Measurements from ENCODE around the gene NLRC3. TPM values are rescaled to one million over a fixed set of nuclear protein-coding genes. Genes with fewer than 3 reads are reported as not detected.

The NLRC3 gene
- total RNA-seq, 1 experiment from 2014 or later, result 0.15 TPM

- Histone ChIP-seq H3K27ac (ENCODE audit: low read depth, low read length) (no peak overlapping the region), H3K4me2 (ENCODE audit: low read length) (no peak overlapping the region), H3K9me2 (ENCODE audit: insufficient read depth) (no peaks in the 10 kb centered on the region), H4K20me1 (ENCODE audit: insufficient read depth) (no peaks in the 10 kb centered on the region), H3K9me3 (ENCODE audit: control insufficient read depth in 1 of 2, insufficient read depth in 1 of 2, low read depth in 1 of 2, low read length in 2 of 2) (no peaks in the 10 kb centered on the region), H3K4me3 (replicated peaks in 1 of 2; ENCODE audit: low read depth in 1 of 2, low read length in 2 of 2) (no peak overlapping the region), H3K36me3 (ENCODE audit: control insufficient read depth in 1 of 2, insufficient read depth in 2 of 2, low read length in 2 of 2) (no peaks in the 10 kb centered on the region), H2AFZ (ENCODE audit: low read depth, low read length, poor library complexity, severe bottlenecking) (no peak overlapping the region), H3K27me3 (ENCODE audit: insufficient read depth, low read length) (no peaks in the 10 kb centered on the region), H3K79me2 (ENCODE audit: insufficient read depth, low read length) (no peaks in the 10 kb centered on the region), H3K9ac (ENCODE audit: low read length) (no peak overlapping the region), H3K4me1 (ENCODE audit: control insufficient read depth in 1 of 2, insufficient read depth in 2 of 2, low read length in 2 of 2) (no peaks in the 10 kb centered on the region)
- no peak for TF ChIP-seq SRF (IDR thresholded peaks at IDR 0.05; ENCODE audit: low read depth)
- TF ChIP-seq SP1 (IDR thresholded peaks at IDR 0.05; ENCODE audit: low read depth), result no peak
- TF ChIP-seq ZBTB33 (IDR thresholded peaks at IDR 0.05; ENCODE audit: extremely low read depth, insufficient replicate concordance, low read length), result no peak
- no peak for TF ChIP-seq POLR2AphosphoS5 (IDR thresholded peaks at IDR 0.05; ENCODE audit: low read depth, low read length)
- TF ChIP-seq POLR2A (IDR thresholded peaks at IDR 0.05; ENCODE audit: borderline replicate concordance, extremely low read depth, insufficient read depth, insufficient read length), result no peak
- TF ChIP-seq ATF3 (IDR thresholded peaks at IDR 0.05), result no peak
- no peak for TF ChIP-seq ELF1 (IDR thresholded peaks at IDR 0.05; ENCODE audit: borderline replicate concordance, low read depth)
- TF ChIP-seq CTCF (IDR thresholded peaks at IDR 0.05 in 2 of 3, conservative IDR thresholded peaks at IDR 0.05 in 1 of 3; ENCODE audit: borderline replicate concordance in 1 of 3, insufficient read depth in 1 of 3, low read depth in 2 of 3, low read length in 2 of 3), result no peak
- TF ChIP-seq RAD21 (IDR thresholded peaks at IDR 0.05; ENCODE audit: low read depth), result no peak
- no peak for TF ChIP-seq MAX (IDR thresholded peaks at IDR 0.05)
- TF ChIP-seq JUND (IDR thresholded peaks at IDR 0.05), result no peak
- TF ChIP-seq REST (IDR thresholded peaks at IDR 0.05; ENCODE audit: low read depth), result no peak
- no peak for TF ChIP-seq EZH2 (IDR thresholded peaks at IDR 0.05)
- TF ChIP-seq CBX3 (IDR thresholded peaks at IDR 0.05; ENCODE audit: low read depth), result no peak
- TF ChIP-seq ZFX (IDR thresholded peaks at IDR 0.05), result no peak
- no peak for TF ChIP-seq CEBPB (IDR thresholded peaks at IDR 0.05; ENCODE audit: low read depth)
- no peak for TF ChIP-seq FOSL1 (IDR thresholded peaks at IDR 0.05; ENCODE audit: low read depth)
- no peak for TF ChIP-seq ZNF274 (IDR thresholded peaks at IDR 0.05; ENCODE audit: low read depth, low read length)
- no peak for TF ChIP-seq SIN3A (IDR thresholded peaks at IDR 0.05; ENCODE audit: low read depth)
- no peak for TF ChIP-seq TCF7L2 (IDR thresholded peaks at IDR 0.05; ENCODE audit: borderline replicate concordance, extremely low read depth, insufficient read depth, insufficient read length)
- intact Hi-C loops (cut with micrococcal nuclease), result no loop called here
- ATAC-seq (no peak), DNase-seq (ENCODE audit: low read depth, low spot score) (no peak)
- POLR2A ChIA-PET, result no interaction called here
- CTCF ChIA-PET, result no interaction called here
- RAD21 ChIA-PET (ENCODE audit: low non-redundant PET in 1 of 2, low total read pairs in 2 of 2, uncharacterized antibody in 2 of 2, unreplicated experiment in 2 of 2), result no interaction called here
- no TSS peak for BruUV-seq (replicated peaks)
Observed at GRCh38 chr16:3564889-3565141, 12.4 kb downstream of the NLRC3 start.
